Mesodermal cell (in vitro differentiated cells): Measurements from ENCODE around the gene LAMA3.

Experiments
- H3K27ac ChIP-seq: 2 replicates; pipeline ENCODE4 v1.7.0; 2013; ENCODE audit warnings: mild to moderate bottlenecking, low read depth, low read length, moderate library complexity; ENCODE audit not compliant: severe bottlenecking
- H3K36me3 ChIP-seq: 2 replicates; pipeline ENCODE4 v1.7.1; 2013; ENCODE audit warnings: mild to moderate bottlenecking, low read length, moderate library complexity; ENCODE audit not compliant: control insufficient read depth, insufficient read depth
- H3K4me1 ChIP-seq: one replicate; pipeline ENCODE4 v1.7.1; 2013; ENCODE audit warnings: mild to moderate bottlenecking, low read length; ENCODE audit not compliant: insufficient read depth, control insufficient read depth, poor library complexity, severe bottlenecking
- H3K4me3 ChIP-seq: 2 replicates; pipeline ENCODE4 v1.7.0; 2013; ENCODE audit warnings: low read length, control low read depth, mild to moderate bottlenecking; ENCODE audit not compliant: insufficient read depth, poor library complexity, severe bottlenecking; ENCODE audit errors: extremely low read depth
- H3K9me3 ChIP-seq: 2 replicates; pipeline ENCODE4 v1.7.1; 2013; ENCODE audit warnings: mild to moderate bottlenecking, low read length, moderate library complexity; ENCODE audit not compliant: control insufficient read depth
- WGBS, 2 experiments: methylation state at CpG; one replicate each; pipeline ENCODE4 v1.1.5; 2013; ENCODE audit warnings: missing lambda C conversion rate in 2 of 2; ENCODE audit not compliant: insufficient coverage in 2 of 2; 5-methylcytosine and 5-hydroxymethylcytosine counted together

The LAMA3 gene

DNA sequence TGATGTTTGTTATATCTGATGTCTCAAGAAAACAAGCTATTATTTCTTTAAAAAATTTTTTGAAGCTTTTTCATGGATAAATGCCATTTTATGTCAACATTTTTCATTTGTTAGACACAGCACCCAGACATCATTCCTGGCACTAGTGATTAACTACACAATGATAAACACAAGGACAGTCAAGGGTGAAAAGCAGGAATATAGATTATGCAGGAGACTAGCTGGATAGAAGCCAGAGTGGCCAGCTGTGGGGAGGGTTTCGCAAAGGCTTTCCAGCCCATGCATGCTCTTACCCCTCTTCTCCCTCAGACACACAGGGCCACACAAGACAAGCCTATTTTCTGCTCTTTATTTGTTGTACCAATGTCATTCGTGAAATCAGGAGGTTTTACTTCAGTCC is 198.2 kb downstream of the LAMA3 start:
- no CpG with 5 or more reads among the region's 2 CpGs for whole genome bisulfite sequencing, 2 experiments
- H3K36me3 ChIP-seq = no peaks in the 10 kb centered on the region
- H3K4me3 ChIP-seq = no peak overlapping the region
- H3K4me1 ChIP-seq = no peaks in the 10 kb centered on the region
- no peaks in the 10 kb centered on the region for H3K9me3 ChIP-seq
- no peak overlapping the region for H3K27ac ChIP-seq

DNA sequence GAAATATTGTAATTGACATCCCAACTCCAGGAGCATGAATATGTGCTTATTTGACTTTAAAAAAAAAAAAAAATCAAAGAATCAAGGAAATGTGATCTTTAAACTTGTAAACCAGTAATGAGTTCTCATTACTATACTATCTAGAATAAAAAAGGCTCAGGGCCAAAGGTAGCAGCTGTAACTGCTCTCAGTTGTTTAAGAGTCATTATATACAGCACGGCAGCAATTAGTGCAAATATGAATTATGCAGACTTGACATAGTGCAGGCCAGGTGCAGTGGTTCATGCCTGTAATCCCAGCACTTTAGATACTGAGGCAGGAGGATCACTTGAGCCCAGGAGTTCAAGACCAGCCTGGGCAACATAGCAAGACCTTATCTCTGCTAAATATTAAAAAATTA is 199.6 kb downstream of the LAMA3 start:
- Histone ChIP-seq H3K4me3 (no peak overlapping the region), H3K36me3 (no peaks in the 10 kb centered on the region), H3K9me3 (no peaks in the 10 kb centered on the region), H3K27ac (no peak overlapping the region), H3K4me1 (no peaks in the 10 kb centered on the region)
- WGBS, 2 experiments = 86 to 94% methylated on average over 1 of the region's 1 CpG

DNA sequence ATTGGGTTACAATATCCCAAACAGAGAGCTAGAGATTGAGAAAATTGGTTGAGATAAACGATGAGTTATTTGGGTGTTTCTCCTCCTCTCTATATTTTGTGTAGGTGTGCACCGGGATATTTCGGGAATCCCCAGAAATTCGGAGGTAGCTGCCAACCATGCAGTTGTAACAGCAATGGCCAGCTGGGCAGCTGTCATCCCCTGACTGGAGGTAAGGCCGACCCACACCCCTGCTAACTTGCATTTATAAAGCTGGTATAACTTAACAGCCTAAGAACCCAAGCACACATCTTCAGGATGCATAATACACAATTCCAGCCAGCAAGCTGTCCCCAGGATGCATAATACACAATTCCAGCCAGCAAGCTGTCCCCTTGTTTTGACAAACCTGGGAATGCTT is 200.7 kb downstream of the LAMA3 start:
- H3K4me3 ChIP-seq = no peak overlapping the region
- H3K4me1 ChIP-seq = no peaks in the 10 kb centered on the region
- no peak overlapping the region for H3K27ac ChIP-seq
- 80 to 92% methylated on average over 1 to 4 of the region's 5 CpGs for WGBS, 2 experiments
- H3K9me3 ChIP-seq = no peaks in the 10 kb centered on the region
- H3K36me3 ChIP-seq = no peaks in the 10 kb centered on the region

DNA sequence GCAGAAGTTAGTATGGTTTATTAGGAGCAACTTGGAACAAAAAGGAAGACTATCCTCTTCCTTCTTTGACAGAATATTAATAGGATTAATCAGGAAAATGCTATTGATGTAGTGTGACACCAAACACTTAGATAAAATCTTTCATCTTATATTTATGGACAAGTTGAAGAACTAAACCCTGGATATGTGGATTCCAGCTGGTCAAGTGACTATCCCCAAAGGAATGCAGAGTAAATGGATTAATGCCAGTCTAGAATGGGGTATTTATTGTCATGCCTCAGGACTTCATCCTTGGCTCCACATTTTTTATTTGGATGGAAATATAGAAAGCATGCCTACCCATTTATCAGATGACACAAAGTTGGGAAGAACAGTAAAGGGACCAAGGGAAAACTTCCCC is 201.3 kb downstream of the LAMA3 start:
- Histone ChIP-seq H3K36me3 (no peaks in the 10 kb centered on the region), H3K4me1 (no peaks in the 10 kb centered on the region), H3K4me3 (no peak overlapping the region), H3K9me3 (no peaks in the 10 kb centered on the region), H3K27ac (no peak overlapping the region)

DNA sequence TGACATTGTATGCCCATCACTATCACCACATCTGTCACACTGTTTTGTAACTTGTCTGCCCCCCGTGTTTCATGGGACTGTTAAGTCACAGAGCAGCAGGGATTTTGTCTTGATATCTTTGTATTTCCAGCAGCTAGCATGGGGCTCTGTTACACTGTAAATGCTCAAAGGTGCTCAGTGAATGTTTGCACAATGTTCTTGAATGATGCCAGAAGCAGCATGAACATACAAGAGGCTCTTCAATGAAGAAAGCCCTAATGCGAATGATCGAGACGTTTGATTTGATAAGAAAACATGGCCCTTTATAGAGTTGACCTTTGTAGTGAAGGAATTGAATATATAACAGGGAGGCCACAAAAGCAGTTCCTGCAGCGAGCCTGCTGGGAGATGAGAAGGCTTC is 204.4 kb downstream of the LAMA3 start:
- Histone ChIP-seq H3K9me3 (no peaks in the 10 kb centered on the region), H3K27ac (no peak overlapping the region)
- WGBS, 2 experiments = 90 to 92% methylated on average over 4 of the region's 5 CpGs

DNA sequence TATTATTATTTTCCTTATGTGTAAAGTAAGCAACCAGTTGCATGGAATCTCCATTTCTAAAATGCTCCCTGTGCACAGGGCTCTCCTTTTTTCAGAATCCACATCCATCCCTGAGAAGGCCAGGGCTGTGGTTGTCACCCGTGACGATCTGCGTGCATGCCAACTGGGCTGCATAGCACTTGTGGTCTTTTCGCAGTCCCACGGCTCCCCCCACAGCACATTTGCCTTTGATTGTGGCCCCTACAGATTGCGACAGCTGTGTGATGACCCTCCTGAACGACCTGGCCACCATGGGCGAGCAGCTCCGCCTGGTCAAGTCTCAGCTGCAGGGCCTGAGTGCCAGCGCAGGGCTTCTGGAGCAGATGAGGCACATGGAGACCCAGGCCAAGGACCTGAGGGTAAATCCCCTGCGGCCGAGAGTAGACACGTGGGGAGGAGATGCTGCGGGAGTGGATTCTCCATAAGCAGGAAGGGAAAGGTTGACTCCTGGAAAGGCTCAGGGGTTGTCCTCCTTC is 205.5 kb downstream of the LAMA3 start:
- 91 to 92% methylated on average over 14 of the region's 14 CpGs for WGBS, 2 experiments
- H3K36me3 ChIP-seq = no peaks in the 10 kb centered on the region
- H3K4me3 ChIP-seq = no peak overlapping the region
- H3K9me3 ChIP-seq = no peaks in the 10 kb centered on the region
- H3K27ac ChIP-seq = no peak overlapping the region
- no peaks in the 10 kb centered on the region for H3K4me1 ChIP-seq

More for the DNA sequence above, 204.4 kb downstream of the LAMA3 start:
- Histone ChIP-seq H3K4me3 (no peak overlapping the region), H3K36me3 (no peaks in the 10 kb centered on the region), H3K4me1 (no peaks in the 10 kb centered on the region)

DNA sequence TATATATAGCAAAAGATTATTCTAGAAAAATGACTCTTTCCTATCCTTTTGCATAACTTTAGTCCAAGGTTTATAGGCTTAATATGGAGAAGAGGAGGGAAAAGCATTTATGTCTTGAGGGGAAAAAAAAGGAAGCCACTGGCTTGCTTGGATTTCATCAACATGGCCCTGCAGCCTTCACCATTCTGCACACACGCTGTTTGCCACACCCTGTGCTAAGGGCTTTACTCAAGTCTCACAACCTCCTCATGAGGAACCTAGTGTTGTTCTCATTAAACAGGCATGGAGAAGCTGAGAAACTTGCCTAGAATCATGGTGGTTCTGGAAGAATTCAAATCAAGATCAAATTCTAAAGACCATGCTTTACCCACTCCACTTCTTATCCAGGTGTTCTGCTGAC is 208.0 kb downstream of the LAMA3 start:
- 100% methylated on average over 1 of the region's 1 CpG; no CpG with 5 or more reads in 1 of the 2 experiments for WGBS, 2 experiments

DNA sequence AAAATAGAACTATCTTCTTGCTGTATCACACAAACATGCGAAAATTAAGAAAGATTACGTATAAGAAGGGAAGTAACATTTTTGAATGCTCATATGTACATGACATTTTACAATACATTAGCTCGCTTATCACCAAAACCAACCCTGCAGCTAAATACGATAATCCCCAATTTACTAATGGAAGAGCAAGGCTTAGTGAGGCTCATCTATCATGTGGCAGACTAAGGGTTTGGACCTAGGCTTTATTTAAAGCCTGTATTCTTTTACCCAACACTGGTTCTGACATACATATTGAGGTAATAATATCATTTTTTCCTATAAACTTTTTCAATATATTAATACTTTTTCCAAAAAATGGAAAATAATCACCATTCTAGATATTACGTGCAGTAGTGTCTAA is 208.5 kb downstream of the LAMA3 start:
- H3K4me1 ChIP-seq = no peaks in the 10 kb centered on the region
- no peak overlapping the region for H3K27ac ChIP-seq
- H3K9me3 ChIP-seq = no peaks in the 10 kb centered on the region
- WGBS, 2 experiments = no CpG with 5 or more reads among the region's 5 CpGs
- H3K4me3 ChIP-seq = no peak overlapping the region
- no peaks in the 10 kb centered on the region for H3K36me3 ChIP-seq

More for the DNA sequence above, 208.0 kb downstream of the LAMA3 start:
- no peak overlapping the region for H3K4me3 ChIP-seq
- no peak overlapping the region for H3K27ac ChIP-seq
- H3K36me3 ChIP-seq = no peaks in the 10 kb centered on the region
- H3K4me1 ChIP-seq = no peaks in the 10 kb centered on the region
- no peaks in the 10 kb centered on the region for H3K9me3 ChIP-seq

DNA sequence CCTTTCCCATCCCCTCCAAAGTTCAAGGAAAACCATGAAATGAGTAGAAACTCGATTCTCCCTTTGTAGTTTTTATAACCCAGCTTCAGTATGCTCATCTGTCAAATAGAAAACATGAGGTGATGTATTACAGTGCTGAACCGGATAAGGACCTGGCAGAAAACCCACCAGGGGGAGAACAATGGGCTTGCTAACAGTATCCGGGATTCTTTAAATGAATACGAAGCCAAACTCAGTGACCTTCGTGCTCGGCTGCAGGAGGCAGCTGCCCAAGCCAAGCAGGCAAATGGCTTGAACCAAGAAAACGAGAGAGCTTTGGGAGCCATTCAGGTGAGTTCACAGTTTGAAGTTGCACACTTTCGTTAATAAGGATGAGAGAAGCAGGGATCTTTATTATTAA is 211.7 kb downstream of the LAMA3 start:
- no peaks in the 10 kb centered on the region for H3K4me1 ChIP-seq
- no peak overlapping the region for H3K27ac ChIP-seq
- no peaks in the 10 kb centered on the region for H3K36me3 ChIP-seq
- 58 to 59% methylated on average over 5 to 6 of the region's 8 CpGs for WGBS, 2 experiments
- no peak overlapping the region for H3K4me3 ChIP-seq
- no peaks in the 10 kb centered on the region for H3K9me3 ChIP-seq

DNA sequence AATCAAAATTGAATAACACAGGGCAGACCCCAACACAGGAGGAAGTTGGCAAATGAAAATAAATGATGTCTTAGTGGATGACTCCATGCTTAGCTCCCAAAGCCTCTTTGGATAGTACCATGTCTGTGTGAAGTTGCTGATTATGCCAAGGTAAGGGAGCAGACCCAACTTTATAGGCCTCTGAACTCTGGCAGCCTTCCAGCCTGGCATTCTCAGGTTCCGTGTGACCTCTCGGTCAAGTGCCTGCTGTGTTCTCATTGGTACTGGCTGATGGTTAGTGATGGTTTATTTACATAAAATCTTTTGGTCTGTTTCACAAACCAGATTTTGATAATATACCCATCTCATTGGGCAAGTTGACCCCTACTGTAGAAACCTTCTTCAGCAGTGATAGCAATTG is 213.1 kb downstream of the LAMA3 start:
- no peaks in the 10 kb centered on the region for H3K36me3 ChIP-seq
- no peak overlapping the region for H3K27ac ChIP-seq
- H3K4me1 ChIP-seq = no peaks in the 10 kb centered on the region
- H3K4me3 ChIP-seq = no peak overlapping the region
- WGBS, 2 experiments = no CpG with 5 or more reads among the region's 2 CpGs
- H3K9me3 ChIP-seq = no peaks in the 10 kb centered on the region

DNA sequence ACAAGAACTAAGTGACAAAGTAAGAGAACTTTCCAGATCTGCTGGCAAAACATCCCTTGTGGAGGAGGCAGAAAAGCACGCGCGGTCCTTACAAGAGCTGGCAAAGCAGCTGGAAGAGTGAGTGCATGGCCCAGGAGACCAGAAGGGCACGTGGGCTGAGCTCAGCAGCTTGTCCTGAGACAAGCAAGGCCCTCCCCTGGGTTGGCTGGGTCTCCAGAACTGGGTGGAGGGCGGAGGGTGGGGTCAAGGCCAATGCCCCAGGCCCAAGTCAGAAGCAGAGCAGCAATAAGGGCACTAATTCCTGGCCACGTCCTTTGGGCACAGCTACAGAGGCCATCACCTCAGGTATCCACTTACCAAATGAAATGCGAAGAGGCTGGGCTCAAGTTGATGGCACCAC is 214.7 kb downstream of the LAMA3 start:
- 77 to 79% methylated on average over 6 of the region's 7 CpGs for WGBS, 2 experiments
- no peaks in the 10 kb centered on the region for H3K4me1 ChIP-seq
- no peaks in the 10 kb centered on the region for H3K9me3 ChIP-seq
- no peak overlapping the region for H3K4me3 ChIP-seq
- no peaks in the 10 kb centered on the region for H3K36me3 ChIP-seq
- H3K27ac ChIP-seq = no peak overlapping the region
